Measurements from ENCODE around the gene RND3.

Gene RND3

GRCh38 chr2:150464270-150464669 lies 23.2 kb downstream of the RND3 start:
- H3K36me3 ChIP-seq (ENCODE audit: insufficient read depth, low read length): peaks cover 19% of the 10 kb centered on the region
- no peak overlapping the region for H3K27ac ChIP-seq (ENCODE audit: low read depth, low read length)
- no peak overlapping the region for H3K9ac ChIP-seq (ENCODE audit: low read depth, low read length)
- no peaks in the 10 kb centered on the region for H3K27me3 ChIP-seq (ENCODE audit: insufficient read depth, low read length)
- H3K9me3 ChIP-seq (ENCODE audit: insufficient read depth, low read depth, low read length): no peaks in the 10 kb centered on the region
- 100% methylated on average over 1 of the region's 1 CpG for WGBS
- H3K4me3 ChIP-seq (ENCODE audit: low read length): no peak overlapping the region
- no peaks in the 10 kb centered on the region for H3K4me1 ChIP-seq (ENCODE audit: insufficient read depth, low read length)

DNA sequence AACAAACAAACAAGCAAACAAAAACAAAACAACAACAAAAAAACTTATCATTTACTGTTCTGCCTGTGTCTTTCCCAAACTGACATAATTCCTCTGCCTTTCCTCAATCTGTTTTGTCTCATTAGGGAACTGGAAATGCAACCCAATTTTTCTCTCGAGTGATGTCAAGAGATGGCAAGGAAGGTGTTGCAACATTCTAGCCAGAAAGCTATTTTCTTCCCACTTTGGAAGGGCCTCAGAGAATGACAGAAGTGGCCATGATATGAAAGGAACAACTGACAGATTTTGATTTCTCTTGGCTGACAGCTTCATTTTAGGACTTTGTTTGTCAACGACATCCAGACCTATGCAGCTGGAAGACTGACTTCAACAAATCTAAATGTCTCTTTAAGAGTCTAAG lies 24.7 kb downstream of the RND3 start:
- WGBS: 97% methylated on average over 2 of the region's 2 CpGs
- Histone ChIP-seq H3K9ac (ENCODE audit: low read depth, low read length) (no peak overlapping the region), H3K4me1 (ENCODE audit: insufficient read depth, low read length) (no peaks in the 10 kb centered on the region), H3K36me3 (ENCODE audit: insufficient read depth, low read length) (peaks cover 4% of the 10 kb centered on the region; the same call in 1 of the 2 replicates), H3K27ac (ENCODE audit: low read depth, low read length) (no peak overlapping the region), H3K9me3 (ENCODE audit: insufficient read depth, low read depth, low read length) (no peaks in the 10 kb centered on the region), H3K27me3 (ENCODE audit: insufficient read depth, low read length) (no peaks in the 10 kb centered on the region), H3K4me3 (ENCODE audit: low read length) (no peak overlapping the region)

DNA sequence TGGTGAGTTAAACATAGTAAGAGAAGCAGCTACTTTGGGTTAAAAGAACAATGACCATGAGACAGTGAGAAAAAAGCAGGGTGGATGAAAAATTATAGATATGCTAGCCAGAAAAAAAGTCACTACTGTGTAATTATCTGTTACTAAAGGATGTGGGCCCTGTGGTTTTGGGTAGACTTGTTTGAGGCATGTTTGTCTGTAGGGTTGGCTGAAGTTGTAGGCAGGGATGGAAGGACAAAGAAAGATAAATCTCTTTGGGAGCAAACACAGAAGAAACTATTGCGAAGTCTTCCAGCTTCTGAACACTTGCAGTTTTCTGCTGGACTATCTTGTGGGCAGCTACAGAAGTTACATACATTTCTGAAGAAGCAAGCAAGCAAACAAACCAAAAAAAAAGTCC lies 28.2 kb downstream of the RND3 start:
- H3K9ac ChIP-seq (ENCODE audit: low read depth, low read length): no peak overlapping the region
- H3K36me3 ChIP-seq (ENCODE audit: insufficient read depth, low read length): no peaks in the 10 kb centered on the region
- no peak overlapping the region for H3K4me3 ChIP-seq (ENCODE audit: low read length)
- WGBS: 100% methylated on average over 1 of the region's 1 CpG
- no peak overlapping the region for H3K27ac ChIP-seq (ENCODE audit: low read depth, low read length)
- no peaks in the 10 kb centered on the region for H3K27me3 ChIP-seq (ENCODE audit: insufficient read depth, low read length)
- no peaks in the 10 kb centered on the region for H3K9me3 ChIP-seq (ENCODE audit: insufficient read depth, low read depth, low read length)
- no peaks in the 10 kb centered on the region for H3K4me1 ChIP-seq (ENCODE audit: insufficient read depth, low read length)

DNA sequence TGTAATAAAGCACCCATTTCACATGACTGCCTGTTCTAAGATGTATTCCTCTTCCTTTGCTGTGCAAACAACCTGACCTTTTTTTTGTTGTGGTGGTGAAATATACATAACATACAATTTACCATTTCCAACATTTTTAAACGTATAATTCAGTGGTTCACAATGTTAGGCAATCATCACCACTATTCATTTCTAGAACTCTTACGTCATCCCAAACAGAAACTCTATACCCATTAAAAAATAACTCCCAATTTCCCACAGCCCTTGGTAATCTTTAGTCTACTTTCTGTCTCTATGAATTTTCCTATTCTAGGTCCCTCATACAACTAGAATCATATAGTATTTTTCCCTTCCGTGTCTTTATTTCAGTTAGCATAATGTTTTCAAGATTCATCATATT lies 36.7 kb downstream of the RND3 start:
- H3K4me1 ChIP-seq (ENCODE audit: insufficient read depth, low read length): no peaks in the 10 kb centered on the region
- no peak overlapping the region for H3K27ac ChIP-seq (ENCODE audit: low read depth, low read length)
- H3K27me3 ChIP-seq (ENCODE audit: insufficient read depth, low read length): no peaks in the 10 kb centered on the region
- no peaks in the 10 kb centered on the region for H3K9me3 ChIP-seq (ENCODE audit: insufficient read depth, low read depth, low read length)
- H3K4me3 ChIP-seq (ENCODE audit: low read length): no peak overlapping the region
- no peak overlapping the region for H3K9ac ChIP-seq (ENCODE audit: low read depth, low read length)
- 95% methylated on average over 3 of the region's 3 CpGs for WGBS
- H3K36me3 ChIP-seq (ENCODE audit: insufficient read depth, low read length): no peaks in the 10 kb centered on the region

GRCh38 chr2:150449856-150450255 lies 37.6 kb downstream of the RND3 start:
- no peaks in the 10 kb centered on the region for H3K27me3 ChIP-seq (ENCODE audit: insufficient read depth, low read length)
- H3K4me3 ChIP-seq (ENCODE audit: low read length): no peak overlapping the region
- H3K9me3 ChIP-seq (ENCODE audit: insufficient read depth, low read depth, low read length): no peaks in the 10 kb centered on the region
- H3K9ac ChIP-seq (ENCODE audit: low read depth, low read length): no peak overlapping the region
- no peaks in the 10 kb centered on the region for H3K4me1 ChIP-seq (ENCODE audit: insufficient read depth, low read length)
- no peaks in the 10 kb centered on the region for H3K36me3 ChIP-seq (ENCODE audit: insufficient read depth, low read length)
- H3K27ac ChIP-seq (ENCODE audit: low read depth, low read length): no peak overlapping the region
- 85% methylated on average over 3 of the region's 3 CpGs for WGBS

DNA sequence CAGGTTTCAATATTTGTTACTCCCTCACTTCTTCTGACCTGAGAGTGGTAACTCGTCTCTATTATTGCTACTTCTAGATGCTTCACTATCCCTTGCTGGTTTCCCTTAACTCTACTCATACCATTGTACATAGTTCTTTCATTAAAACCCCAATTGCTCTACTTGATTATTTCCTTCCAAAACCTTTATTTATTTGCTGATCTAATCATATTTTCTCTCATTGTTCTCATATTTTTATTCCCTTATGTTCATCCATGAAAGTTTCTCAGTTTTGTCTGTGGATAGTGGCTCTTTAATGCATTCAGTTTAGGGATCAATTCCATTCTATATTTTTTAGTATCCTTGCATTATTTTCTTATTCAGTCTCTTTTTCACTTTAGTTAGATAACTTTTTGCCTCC lies 42.1 kb downstream of the RND3 start:
- no peaks in the 10 kb centered on the region for H3K36me3 ChIP-seq (ENCODE audit: insufficient read depth, low read length)
- WGBS: 90% methylated on average over 1 of the region's 1 CpG
- no peak overlapping the region for H3K27ac ChIP-seq (ENCODE audit: low read depth, low read length)
- no peaks in the 10 kb centered on the region for H3K9me3 ChIP-seq (ENCODE audit: insufficient read depth, low read depth, low read length)
- H3K27me3 ChIP-seq (ENCODE audit: insufficient read depth, low read length): no peaks in the 10 kb centered on the region
- H3K9ac ChIP-seq (ENCODE audit: low read depth, low read length): no peak overlapping the region
- no peak overlapping the region for H3K4me3 ChIP-seq (ENCODE audit: low read length)
- H3K4me1 ChIP-seq (ENCODE audit: insufficient read depth, low read length): no peaks in the 10 kb centered on the region

DNA sequence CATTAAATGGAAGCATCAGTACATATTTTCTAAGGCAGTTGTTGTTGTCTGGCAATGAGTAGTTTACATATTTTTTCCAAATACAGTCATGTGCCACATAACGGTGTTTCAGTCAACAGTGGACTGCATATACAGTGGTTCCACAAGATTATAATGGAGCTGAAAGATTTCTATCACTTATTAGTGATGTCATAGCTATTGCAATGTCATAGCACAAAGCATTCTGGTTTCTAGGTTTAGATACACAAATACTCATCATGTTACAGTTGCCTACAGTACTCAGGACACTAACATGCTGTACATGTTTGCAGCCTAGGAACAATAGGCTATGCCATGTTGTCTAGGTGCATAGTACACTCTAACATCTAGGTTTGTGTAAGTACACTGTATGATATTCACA lies 45.0 kb downstream of the RND3 start:
- Histone ChIP-seq H3K27me3 (ENCODE audit: insufficient read depth, low read length) (no peaks in the 10 kb centered on the region), H3K36me3 (ENCODE audit: insufficient read depth, low read length) (no peaks in the 10 kb centered on the region), H3K9me3 (ENCODE audit: insufficient read depth, low read depth, low read length) (no peaks in the 10 kb centered on the region), H3K4me3 (ENCODE audit: low read length) (no peak overlapping the region), H3K4me1 (ENCODE audit: insufficient read depth, low read length) (no peaks in the 10 kb centered on the region), H3K9ac (ENCODE audit: low read depth, low read length) (no peak overlapping the region), H3K27ac (ENCODE audit: low read depth, low read length) (no peak overlapping the region)
- WGBS: 100% methylated on average over 1 of the region's 1 CpG

DNA sequence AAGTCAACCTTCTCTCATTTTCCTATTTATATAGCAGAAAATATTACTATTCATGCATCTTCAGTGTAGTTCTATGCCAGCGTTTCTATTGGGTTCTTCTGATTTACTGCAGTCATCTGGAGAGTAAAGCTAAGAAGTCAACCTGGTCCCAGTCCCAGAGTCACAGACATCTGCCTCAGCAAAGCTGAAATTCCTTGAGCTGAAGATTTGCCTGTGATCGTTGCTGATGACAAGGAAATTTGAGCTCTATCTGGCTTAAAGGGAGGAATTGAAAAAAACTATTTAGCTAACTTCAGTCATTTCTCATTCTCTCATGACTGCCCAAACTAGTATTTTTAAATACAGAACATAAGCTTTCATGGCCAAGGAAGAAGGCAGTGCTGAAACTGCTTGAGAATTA lies 45.7 kb downstream of the RND3 start:
- H3K9ac ChIP-seq (ENCODE audit: low read depth, low read length): no peak overlapping the region
- H3K9me3 ChIP-seq (ENCODE audit: insufficient read depth, low read depth, low read length): no peaks in the 10 kb centered on the region
- H3K27ac ChIP-seq (ENCODE audit: low read depth, low read length): no peak overlapping the region
- no peaks in the 10 kb centered on the region for H3K27me3 ChIP-seq (ENCODE audit: insufficient read depth, low read length)
- no peak overlapping the region for H3K4me3 ChIP-seq (ENCODE audit: low read length)
- no peaks in the 10 kb centered on the region for H3K4me1 ChIP-seq (ENCODE audit: insufficient read depth, low read length)
- H3K36me3 ChIP-seq (ENCODE audit: insufficient read depth, low read length): no peaks in the 10 kb centered on the region
- 92% methylated on average over 2 of the region's 2 CpGs for WGBS

DNA sequence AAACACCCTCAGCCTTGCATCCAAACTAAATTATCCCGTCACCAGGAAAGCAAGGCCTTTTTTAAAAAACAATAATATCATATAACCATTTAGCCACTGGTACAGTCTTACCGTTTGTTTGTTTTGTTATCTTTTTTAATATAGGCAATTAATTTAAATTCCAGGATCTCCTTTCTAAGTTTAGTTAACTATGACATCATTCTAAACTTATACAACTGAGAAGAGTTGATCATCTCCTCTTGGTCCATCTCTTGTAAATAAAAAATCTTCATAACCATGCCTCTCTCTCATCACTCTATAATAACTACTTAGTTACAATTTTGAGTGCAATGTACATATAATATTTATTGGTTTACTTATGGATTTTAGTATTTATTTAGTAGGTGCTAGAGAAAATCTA lies 46.2 kb downstream of the RND3 start:
- Histone ChIP-seq H3K9me3 (ENCODE audit: insufficient read depth, low read depth, low read length) (no peaks in the 10 kb centered on the region), H3K9ac (ENCODE audit: low read depth, low read length) (no peak overlapping the region), H3K27me3 (ENCODE audit: insufficient read depth, low read length) (no peaks in the 10 kb centered on the region), H3K27ac (ENCODE audit: low read depth, low read length) (no peak overlapping the region), H3K36me3 (ENCODE audit: insufficient read depth, low read length) (no peaks in the 10 kb centered on the region), H3K4me3 (ENCODE audit: low read length) (no peak overlapping the region), H3K4me1 (ENCODE audit: insufficient read depth, low read length) (no peaks in the 10 kb centered on the region)
- WGBS: 100% methylated on average over 1 of the region's 2 CpGs

- Histone ChIP-seq H3K9ac (ENCODE audit: low read depth, low read length) (no peak overlapping the region), H3K27ac (ENCODE audit: low read depth, low read length) (no peak overlapping the region), H3K4me3 (ENCODE audit: low read length) (no peak overlapping the region), H3K9me3 (ENCODE audit: insufficient read depth, low read depth, low read length) (no peaks in the 10 kb centered on the region; the same call in 1 of the 2 replicates), H3K36me3 (ENCODE audit: insufficient read depth, low read length) (no peaks in the 10 kb centered on the region), H3K4me1 (ENCODE audit: insufficient read depth, low read length) (no peaks in the 10 kb centered on the region), H3K27me3 (ENCODE audit: insufficient read depth, low read length) (no peaks in the 10 kb centered on the region)
- no CpG with 5 or more reads among the region's 2 CpGs for WGBS
These were observed 48.8 kb downstream of the RND3 start for GRCh38 chr2:150438654-150439053.

DNA sequence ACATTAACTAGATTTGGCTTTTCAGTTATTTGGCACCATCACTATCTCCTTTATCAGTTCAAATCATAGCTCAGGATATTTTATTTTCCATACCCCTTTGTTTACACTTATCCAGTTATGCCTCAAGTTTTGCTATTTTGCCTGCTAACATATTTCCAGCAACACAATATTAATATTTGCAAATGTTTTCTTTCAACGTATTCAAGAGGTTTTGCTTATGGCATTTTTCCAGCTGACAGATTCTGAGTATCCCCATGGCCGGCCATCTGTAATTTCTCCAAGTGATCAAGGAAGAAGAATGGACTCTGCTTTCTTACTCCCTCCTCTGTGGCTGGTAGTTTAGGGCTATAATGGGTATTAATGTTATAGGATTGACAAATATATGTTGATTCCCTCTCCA lies 49.4 kb downstream of the RND3 start:
- Histone ChIP-seq H3K4me1 (ENCODE audit: insufficient read depth, low read length) (no peaks in the 10 kb centered on the region), H3K9me3 (ENCODE audit: insufficient read depth, low read depth, low read length) (no peaks in the 10 kb centered on the region; the same call in 1 of the 2 replicates), H3K27ac (ENCODE audit: low read depth, low read length) (no peak overlapping the region), H3K36me3 (ENCODE audit: insufficient read depth, low read length) (no peaks in the 10 kb centered on the region), H3K27me3 (ENCODE audit: insufficient read depth, low read length) (no peaks in the 10 kb centered on the region), H3K9ac (ENCODE audit: low read depth, low read length) (no peak overlapping the region), H3K4me3 (ENCODE audit: low read length) (no peak overlapping the region)
- WGBS: 94% methylated on average over 2 of the region's 2 CpGs

- no peak overlapping the region for H3K27ac ChIP-seq (ENCODE audit: low read depth, low read length)
- H3K27me3 ChIP-seq (ENCODE audit: insufficient read depth, low read length): no peaks in the 10 kb centered on the region
- no peak overlapping the region for H3K9ac ChIP-seq (ENCODE audit: low read depth, low read length)
- H3K36me3 ChIP-seq (ENCODE audit: insufficient read depth, low read length): no peaks in the 10 kb centered on the region
- WGBS: 90% methylated on average over 3 of the region's 3 CpGs
- no peaks in the 10 kb centered on the region; the same call in 1 of the 2 replicates for H3K9me3 ChIP-seq (ENCODE audit: insufficient read depth, low read depth, low read length)
- no peak overlapping the region for H3K4me3 ChIP-seq (ENCODE audit: low read length)
- peaks cover 11% of the 10 kb centered on the region for H3K4me1 ChIP-seq (ENCODE audit: insufficient read depth, low read length)
These were observed 55.2 kb downstream of the RND3 start for GRCh38 chr2:150432312-150432625.
